Measurements from ENCODE around the gene EPHB6. TPM values are rescaled to one million over a fixed set of nuclear protein-coding genes. Genes with fewer than 3 reads are reported as not detected.

EPHB6 gene
- total RNA-seq, 2 experiments from 2014 or later: 0.41 to 0.57 TPM

- Histone ChIP-seq H4K20me1 (ENCODE audit: insufficient read depth, low read length) (no peaks in the 10 kb centered on the region), H3K27ac (ENCODE audit: low read depth, low read length, poor library complexity, severe bottlenecking) (no peak overlapping the region), H3K4me1 (ENCODE audit: insufficient read depth, low read length, poor library complexity, severe bottlenecking) (no peaks in the 10 kb centered on the region), H3K9me2 (ENCODE audit: insufficient read depth, low read length) (no peaks in the 10 kb centered on the region), H3K79me2 (ENCODE audit: insufficient read depth, low read depth, low read length) (no peaks in the 10 kb centered on the region), H3K9me3 (ENCODE audit: low read length) (no peaks in the 10 kb centered on the region), H3K36me3 (ENCODE audit: insufficient read depth, low read length) (no peaks in the 10 kb centered on the region), H3K4me2 (ENCODE audit: low read length) (no peak overlapping the region), H3K4me3 (ENCODE audit: low read depth, low read length, poor library complexity, severe bottlenecking) (no peak overlapping the region), H2AFZ (ENCODE audit: low read length) (no peak overlapping the region)
- DNase-seq (ENCODE audit: low spot score): no peak
- CTCF ChIA-PET (ENCODE audit: unreplicated experiment): no interaction called here
- intact Hi-C loops (cut with micrococcal nuclease; ENCODE audit: unreplicated experiment): no loop called here
- no peak for TF ChIP-seq CTCF (conservative IDR thresholded peaks at IDR 0.05; ENCODE audit: low read length)
- TF ChIP-seq EZH2phosphoT487 (IDR thresholded peaks at IDR 0.05; ENCODE audit: borderline replicate concordance, low read depth, low read length): no peak
- POLR2A ChIA-PET: no interaction called here
- no TSS peak for BruUV-seq (replicated peaks)
These were observed 5.0 kb downstream of the EPHB6 start for GRCh38 chr7:142859829-142860228.

GRCh38 chr7:142860968-142861367 lies 6.1 kb downstream of the EPHB6 start:
- intact Hi-C loops (cut with micrococcal nuclease; ENCODE audit: unreplicated experiment): no loop called here
- no peak for DNase-seq (ENCODE audit: low spot score)
- no peak for TF ChIP-seq EZH2phosphoT487 (IDR thresholded peaks at IDR 0.05; ENCODE audit: borderline replicate concordance, low read depth, low read length)
- no peak for TF ChIP-seq CTCF (conservative IDR thresholded peaks at IDR 0.05; ENCODE audit: low read length)

GRCh38 chr7:142862351-142862750 lies 7.5 kb downstream of the EPHB6 start:
- Histone ChIP-seq H3K27ac (ENCODE audit: low read depth, low read length, poor library complexity, severe bottlenecking) (no peak overlapping the region), H3K4me1 (ENCODE audit: insufficient read depth, low read length, poor library complexity, severe bottlenecking) (no peaks in the 10 kb centered on the region), H2AFZ (ENCODE audit: low read length) (no peak overlapping the region), H3K36me3 (ENCODE audit: insufficient read depth, low read length) (no peaks in the 10 kb centered on the region), H3K4me3 (ENCODE audit: low read depth, low read length, poor library complexity, severe bottlenecking) (no peak overlapping the region), H3K9me2 (ENCODE audit: insufficient read depth, low read length) (no peaks in the 10 kb centered on the region), H3K79me2 (ENCODE audit: insufficient read depth, low read depth, low read length) (no peaks in the 10 kb centered on the region), H3K9me3 (ENCODE audit: low read length) (no peaks in the 10 kb centered on the region), H3K4me2 (ENCODE audit: low read length) (no peak overlapping the region), H4K20me1 (ENCODE audit: insufficient read depth, low read length) (no peaks in the 10 kb centered on the region)
- ChIA-PET POLR2A (interaction anchor here (0.6 to 0.7 kb wide), 2 partner anchors 21 to 413 kb away, joined by 3 to 4 read pairs; no protein-coding TSS in a partner anchor), CTCF (ENCODE audit: unreplicated experiment) (interaction anchor here (0.7 kb wide), 1 partner anchor 96 kb away, joined by 4 read pairs; no protein-coding TSS in a partner anchor)
- DNase-seq (ENCODE audit: low spot score): no peak
- intact Hi-C loops (cut with micrococcal nuclease; ENCODE audit: unreplicated experiment): no loop called here
- no peak for TF ChIP-seq CTCF (conservative IDR thresholded peaks at IDR 0.05; ENCODE audit: low read length)
- TF ChIP-seq EZH2phosphoT487 (IDR thresholded peaks at IDR 0.05; ENCODE audit: borderline replicate concordance, low read depth, low read length): no peak
- BruUV-seq (replicated peaks): no TSS peak

More at GRCh38 chr7:142860968-142861367, 6.1 kb downstream of the EPHB6 start:
- H3K36me3 ChIP-seq (ENCODE audit: insufficient read depth, low read length): no peaks in the 10 kb centered on the region
- no peak overlapping the region for H3K4me2 ChIP-seq (ENCODE audit: low read length)
- CTCF ChIA-PET (ENCODE audit: unreplicated experiment): no interaction called here
- no peaks in the 10 kb centered on the region for H3K9me2 ChIP-seq (ENCODE audit: insufficient read depth, low read length)
- no TSS peak for BruUV-seq (replicated peaks)
- no peak overlapping the region for H2AFZ ChIP-seq (ENCODE audit: low read length)
- POLR2A ChIA-PET: interaction anchor here (0.6 to 0.7 kb wide), 3 partner anchors 139 to 379 kb away, joined by 3 to 4 read pairs (median 3); no protein-coding TSS in a partner anchor
- no peak overlapping the region for H3K27ac ChIP-seq (ENCODE audit: low read depth, low read length, poor library complexity, severe bottlenecking)
- H3K4me1 ChIP-seq (ENCODE audit: insufficient read depth, low read length, poor library complexity, severe bottlenecking): no peaks in the 10 kb centered on the region
- no peak overlapping the region for H3K4me3 ChIP-seq (ENCODE audit: low read depth, low read length, poor library complexity, severe bottlenecking)
- no peaks in the 10 kb centered on the region for H3K79me2 ChIP-seq (ENCODE audit: insufficient read depth, low read depth, low read length)
- H4K20me1 ChIP-seq (ENCODE audit: insufficient read depth, low read length): no peaks in the 10 kb centered on the region
- no peaks in the 10 kb centered on the region for H3K9me3 ChIP-seq (ENCODE audit: low read length)

Measured in OCI-LY7 (cell line).